HEK293 (cell line): ENCODE data around the gene SNAP91.
"Not testable (repeated sequence)": the region's sequence is repeated elsewhere in the genome, so short reads cannot be mapped to it uniquely, and the experiment has no call there.

ENCODE experiments used
- CTCF ChIA-PET: fragments of 350-600 bp; formaldehyde crosslinking; extraction: SDS; loops from one replicate; lab custom pipeline; 2021; ENCODE audit warnings: antibody characterized with exemption; lab: Yijun Ruan, JAX
- POLR2A ChIA-PET: fragments of 300-600 bp; formaldehyde crosslinking; extraction: SDS; loops from one replicate; lab custom pipeline; 2020; ENCODE audit warnings: antibody characterized with exemption, inconsistent platforms; lab: Yijun Ruan, JAX
- H3K27ac ChIP-seq: fragments of 200-500 bp; sonication (Bioruptor generic); 2 replicates; pipeline ENCODE4 v1.5.1; 2014; ENCODE audit warnings: low read depth, low read length, control low read depth, inconsistent platforms; ENCODE audit errors: extremely low read depth
- H3K36me3 ChIP-seq, 2 experiments: fragments of 200-500 bp in 1 of 2; sonication (Bioruptor generic) in 1 of 2; 1 replicate in 1 of 2; 2 replicates in 1 of 2; pipeline ENCODE4 v1.5.1; 2014 to 2017; ENCODE audit warnings: inconsistent platforms in 2 of 2, low read length in 2 of 2; ENCODE audit not compliant: control insufficient read depth in 2 of 2, insufficient read depth in 1 of 2
- H3K4me1 ChIP-seq: fragments of 200-500 bp; sonication (Bioruptor generic); 2 replicates; pipeline ENCODE4 v1.5.1; 2014; ENCODE audit warnings: mild to moderate bottlenecking, low read length, inconsistent platforms; ENCODE audit not compliant: control insufficient read depth, insufficient read depth
- H3K4me3 ChIP-seq: 2 replicates; pipeline ENCODE4 v1.5.1; 2011; ENCODE audit warnings: low read depth, mild to moderate bottlenecking, control low read depth, low read length, moderate library complexity
- H3K9me3 ChIP-seq: fragments of 200-500 bp; sonication (Bioruptor generic); 2 replicates; pipeline ENCODE4 v1.5.1; 2014; ENCODE audit warnings: low read depth, low read length, inconsistent platforms; ENCODE audit not compliant: control insufficient read depth, insufficient read depth
- HOXC10 ChIP-seq: sonication (generic); formaldehyde crosslinking; IDR thresholded peaks from 2 replicates; pipeline ENCODE4 v1.8.1; 2023; ENCODE audit warnings: mild to moderate bottlenecking, missing genetic modification reagents
- OSR2 ChIP-seq: fragments of 450-650 bp; formaldehyde crosslinking; IDR thresholded peaks from 2 replicates; pipeline ENCODE4 v1.5.1; 2016; ENCODE audit warnings: missing biosample characterization, missing genetic modification characterization
- SETDB1 ChIP-seq: IDR thresholded peaks from one replicate; pipeline ENCODE4 v1.6.1; 2017; ENCODE audit warnings: mild to moderate bottlenecking, low read length, moderate library complexity, mixed read lengths; ENCODE audit not compliant: insufficient read length
- ZNF114 ChIP-seq: fragments of 450-650 bp; formaldehyde crosslinking; IDR thresholded peaks from 2 replicates; pipeline ENCODE4 v1.5.0; 2017; ENCODE audit warnings: missing biosample characterization, missing genetic modification characterization
- ZNF133 ChIP-seq: fragments of 450-650 bp; formaldehyde crosslinking; IDR thresholded peaks from 2 replicates; pipeline ENCODE4 v1.5.1; 2016; ENCODE audit warnings: missing biosample characterization, missing genetic modification characterization
- ZNF146 ChIP-seq: fragments of 450-650 bp; formaldehyde crosslinking; IDR thresholded peaks from 2 replicates; pipeline ENCODE4 v1.5.1; 2016; ENCODE audit warnings: missing biosample characterization, missing genetic modification characterization
- ZNF19 ChIP-seq: fragments of 450-650 bp; formaldehyde crosslinking; IDR thresholded peaks from 2 replicates; pipeline ENCODE4; 2016; ENCODE audit warnings: missing biosample characterization, missing genetic modification characterization, low read depth
- ZNF221 ChIP-seq: fragments of 450-650 bp; formaldehyde crosslinking; IDR thresholded peaks from 2 replicates; pipeline ENCODE4 v1.5.1; 2017; ENCODE audit warnings: missing biosample characterization, missing genetic modification characterization, borderline replicate concordance
- ZNF350 ChIP-seq: fragments of 450-650 bp; formaldehyde crosslinking; IDR thresholded peaks from 2 replicates; pipeline ENCODE4 v1.5.0; 2017; ENCODE audit warnings: missing biosample characterization, mild to moderate bottlenecking, missing genetic modification characterization
- ZNF600 ChIP-seq: fragments of 450-650 bp; formaldehyde crosslinking; IDR thresholded peaks from 2 replicates; pipeline ENCODE4 v1.5.1; 2016; ENCODE audit warnings: missing biosample characterization, missing genetic modification characterization
- ZNF623 ChIP-seq: fragments of 450-650 bp; formaldehyde crosslinking; IDR thresholded peaks from 2 replicates; pipeline ENCODE4 v1.5.1; 2016; ENCODE audit warnings: missing biosample characterization, missing genetic modification characterization
- ZNF768 ChIP-seq: fragments of 450-650 bp; formaldehyde crosslinking; IDR thresholded peaks from 2 replicates; pipeline ENCODE4 v1.5.1; 2018; ENCODE audit warnings: missing biosample characterization, mild to moderate bottlenecking, missing genetic modification characterization
- TF ChIP-seq, protein P1 (sequence below): fragments of 450-650 bp; formaldehyde crosslinking; IDR thresholded peaks from 2 replicates; pipeline ENCODE4 v1.5.1; 2016; ENCODE audit warnings: missing biosample characterization, missing genetic modification characterization
- TF ChIP-seq, protein P2 (sequence below): fragments of 450-650 bp; formaldehyde crosslinking; IDR thresholded peaks from 2 replicates; pipeline ENCODE4 v1.5.1; 2016; ENCODE audit warnings: missing biosample characterization, missing genetic modification characterization
- TF ChIP-seq, protein P3 (sequence below): fragments of 450-650 bp; IDR thresholded peaks from 2 replicates; pipeline ENCODE4 v1.5.1; 2018; ENCODE audit warnings: missing biosample characterization, missing genetic modification characterization
- TF ChIP-seq, protein P4 (sequence below): fragments of 450-650 bp; formaldehyde crosslinking; IDR thresholded peaks from 2 replicates; pipeline ENCODE4 v1.5.1; 2016; ENCODE audit warnings: missing biosample characterization, missing genetic modification characterization

Gene SNAP91

DNA sequence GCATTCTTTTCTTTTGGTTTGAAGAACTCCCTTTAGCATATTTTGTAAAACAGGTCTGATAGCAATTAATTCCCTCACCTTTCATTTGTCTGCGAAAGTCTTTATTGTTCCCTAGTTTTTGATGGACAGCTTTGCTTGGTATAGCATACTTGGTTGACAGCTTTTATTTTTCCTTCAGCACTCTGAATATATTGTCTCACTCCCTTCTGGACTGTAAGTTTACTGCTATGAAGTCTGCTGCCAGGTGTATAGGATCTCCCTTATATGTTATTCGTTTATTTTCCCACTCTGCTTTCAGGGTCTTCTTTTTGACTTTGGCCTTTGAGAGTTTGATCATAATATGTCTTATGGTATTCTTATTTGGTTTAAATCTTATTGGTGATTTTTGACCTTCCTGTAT lies 47.7 kb upstream of the SNAP91 start:
- Histone ChIP-seq H3K36me3 (no peaks in the 10 kb centered on the region), H3K9me3 (no peaks in the 10 kb centered on the region), H3K4me1 (no peaks in the 10 kb centered on the region), H3K27ac (no peak overlapping the region), H3K4me3 (no peak overlapping the region)
- TF ChIP-seq SETDB1 (peak; percentile 91), ZNF768 (no peak)
- POLR2A ChIA-PET: no interaction called here
- CTCF ChIA-PET: interaction anchor here (0.7 kb wide), 1 partner anchor 1386 kb away, joined by 3 read pairs; no protein-coding TSS in a partner anchor

DNA sequence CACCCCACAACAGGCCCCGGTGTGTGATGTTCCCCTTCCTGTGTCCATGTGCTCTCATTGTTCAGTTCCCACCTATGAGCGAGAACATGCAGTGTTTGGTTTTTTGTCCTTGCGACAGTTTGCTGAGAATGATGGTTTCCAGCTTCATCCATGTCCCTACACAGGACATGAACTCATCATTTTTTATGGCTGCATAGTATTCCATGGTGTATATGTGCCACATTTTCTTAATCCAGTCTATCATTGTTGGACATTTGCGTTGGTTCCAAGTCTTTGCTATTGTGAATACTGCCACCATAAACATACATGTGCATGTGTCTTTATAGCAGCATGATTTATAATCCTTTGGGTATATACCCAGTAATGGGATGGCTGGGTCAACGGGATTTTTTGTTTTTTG lies 43.5 kb upstream of the SNAP91 start:
- TF ChIP-seq, protein P1, sequence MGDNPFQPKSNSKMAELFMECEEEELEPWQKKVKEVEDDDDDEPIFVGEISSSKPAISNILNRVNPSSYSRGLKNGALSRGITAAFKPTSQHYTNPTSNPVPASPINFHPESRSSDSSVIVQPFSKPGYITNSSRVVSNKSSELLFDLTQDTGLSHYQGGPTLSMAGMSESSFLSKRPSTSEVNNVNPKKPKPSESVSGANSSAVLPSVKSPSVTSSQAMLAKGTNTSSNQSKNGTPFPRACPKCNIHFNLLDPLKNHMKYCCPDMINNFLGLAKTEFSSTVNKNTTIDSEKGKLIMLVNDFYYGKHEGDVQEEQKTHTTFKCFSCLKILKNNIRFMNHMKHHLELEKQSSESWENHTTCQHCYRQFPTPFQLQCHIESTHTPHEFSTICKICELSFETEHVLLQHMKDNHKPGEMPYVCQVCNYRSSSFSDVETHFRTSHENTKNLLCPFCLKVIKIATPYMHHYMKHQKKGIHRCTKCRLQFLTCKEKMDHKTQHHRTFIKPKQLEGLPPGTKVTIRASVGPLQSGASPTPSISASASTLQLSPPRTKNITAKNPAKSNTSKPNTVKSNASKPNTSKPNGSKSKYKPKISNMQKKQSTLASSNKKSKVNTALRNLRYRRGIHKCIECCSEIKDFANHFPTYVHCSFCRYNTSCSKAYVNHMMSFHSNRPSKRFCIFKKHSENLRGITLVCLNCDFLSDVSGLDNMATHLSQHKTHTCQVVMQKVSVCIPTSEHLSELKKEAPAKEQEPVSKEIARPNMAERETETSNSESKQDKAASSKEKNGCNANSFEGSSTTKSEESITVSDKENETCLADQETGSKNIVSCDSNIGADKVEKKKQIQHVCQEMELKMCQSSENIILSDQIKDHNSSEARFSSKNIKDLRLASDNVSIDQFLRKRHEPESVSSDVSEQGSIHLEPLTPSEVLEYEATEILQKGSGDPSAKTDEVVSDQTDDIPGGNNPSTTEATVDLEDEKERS (tag by site-specific recombination): peak; percentile 90
- TF ChIP-seq ZNF146 (tag by site-specific recombination): peak; percentile 94
- TF ChIP-seq, all 188 proteins: peak for 2; not testable (repeated sequence) for 186
- POLR2A ChIA-PET, H3K4me1 ChIP-seq, H3K27ac ChIP-seq, H3K4me3 ChIP-seq, H3K9me3 ChIP-seq, H3K36me3 ChIP-seq, CTCF ChIA-PET: not testable (repeated sequence)

DNA sequence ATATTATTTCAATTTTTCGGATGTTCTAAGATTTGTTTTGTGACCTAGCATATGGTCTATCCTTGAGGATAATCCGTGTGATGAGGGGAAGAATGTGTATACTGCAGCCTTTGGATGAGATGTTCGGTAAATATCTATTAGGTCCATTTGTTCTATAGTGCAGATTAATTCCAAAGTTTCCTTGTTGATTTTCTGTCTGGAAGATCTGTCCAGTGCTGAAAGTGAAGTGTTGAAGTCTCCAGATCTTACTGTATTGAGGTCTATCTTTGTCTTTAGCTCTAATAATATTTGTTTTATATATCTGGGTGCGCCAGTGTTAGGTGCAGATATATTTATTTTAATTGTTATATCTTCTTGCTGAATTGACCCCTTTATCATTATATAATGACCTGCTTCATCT lies 32.2 kb upstream of the SNAP91 start:
- H3K36me3 ChIP-seq: no peaks in the 10 kb centered on the region
- TF ChIP-seq, protein P2, sequence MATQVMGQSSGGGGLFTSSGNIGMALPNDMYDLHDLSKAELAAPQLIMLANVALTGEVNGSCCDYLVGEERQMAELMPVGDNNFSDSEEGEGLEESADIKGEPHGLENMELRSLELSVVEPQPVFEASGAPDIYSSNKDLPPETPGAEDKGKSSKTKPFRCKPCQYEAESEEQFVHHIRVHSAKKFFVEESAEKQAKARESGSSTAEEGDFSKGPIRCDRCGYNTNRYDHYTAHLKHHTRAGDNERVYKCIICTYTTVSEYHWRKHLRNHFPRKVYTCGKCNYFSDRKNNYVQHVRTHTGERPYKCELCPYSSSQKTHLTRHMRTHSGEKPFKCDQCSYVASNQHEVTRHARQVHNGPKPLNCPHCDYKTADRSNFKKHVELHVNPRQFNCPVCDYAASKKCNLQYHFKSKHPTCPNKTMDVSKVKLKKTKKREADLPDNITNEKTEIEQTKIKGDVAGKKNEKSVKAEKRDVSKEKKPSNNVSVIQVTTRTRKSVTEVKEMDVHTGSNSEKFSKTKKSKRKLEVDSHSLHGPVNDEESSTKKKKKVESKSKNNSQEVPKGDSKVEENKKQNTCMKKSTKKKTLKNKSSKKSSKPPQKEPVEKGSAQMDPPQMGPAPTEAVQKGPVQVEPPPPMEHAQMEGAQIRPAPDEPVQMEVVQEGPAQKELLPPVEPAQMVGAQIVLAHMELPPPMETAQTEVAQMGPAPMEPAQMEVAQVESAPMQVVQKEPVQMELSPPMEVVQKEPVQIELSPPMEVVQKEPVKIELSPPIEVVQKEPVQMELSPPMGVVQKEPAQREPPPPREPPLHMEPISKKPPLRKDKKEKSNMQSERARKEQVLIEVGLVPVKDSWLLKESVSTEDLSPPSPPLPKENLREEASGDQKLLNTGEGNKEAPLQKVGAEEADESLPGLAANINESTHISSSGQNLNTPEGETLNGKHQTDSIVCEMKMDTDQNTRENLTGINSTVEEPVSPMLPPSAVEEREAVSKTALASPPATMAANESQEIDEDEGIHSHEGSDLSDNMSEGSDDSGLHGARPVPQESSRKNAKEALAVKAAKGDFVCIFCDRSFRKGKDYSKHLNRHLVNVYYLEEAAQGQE (tag by site-specific recombination): peak; percentile 90
- no peak for TF ChIP-seq ZNF600
- no peak for TF ChIP-seq ZNF114
- TF ChIP-seq ZNF133 (tag by site-specific recombination): no peak
- H3K4me1 ChIP-seq: no peaks in the 10 kb centered on the region
- no peak overlapping the region for H3K4me3 ChIP-seq
- no peaks in the 10 kb centered on the region for H3K9me3 ChIP-seq
- H3K27ac ChIP-seq: no peak overlapping the region
- ChIA-PET CTCF (no interaction called here), POLR2A (no interaction called here)

DNA sequence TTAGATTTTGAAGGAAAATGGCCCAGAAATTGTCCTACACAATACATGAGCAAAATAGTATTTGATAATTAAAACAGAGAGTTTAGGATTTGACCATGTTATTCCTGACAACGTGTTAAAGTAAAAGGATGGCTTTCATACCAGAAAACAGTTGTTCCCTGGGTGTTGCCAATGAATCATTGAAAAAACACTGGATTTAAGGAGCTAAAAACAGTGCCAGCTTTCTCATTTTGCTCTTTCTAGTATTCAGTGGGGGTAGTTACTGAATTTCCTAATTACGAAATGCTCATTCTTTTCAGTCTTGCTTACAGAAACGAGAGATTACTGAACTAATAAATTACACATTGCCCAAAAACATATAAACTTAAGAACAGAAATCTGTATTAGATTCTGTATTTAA lies 26.6 kb upstream of the SNAP91 start:
- CTCF ChIA-PET: interaction anchor here (1.6 kb wide), 1 partner anchor 120 kb away, joined by 3 read pairs; no protein-coding TSS in a partner anchor
- Histone ChIP-seq H3K4me3 (no peak overlapping the region), H3K27ac (no peak overlapping the region), H3K4me1 (no peaks in the 10 kb centered on the region), H3K9me3 (no peaks in the 10 kb centered on the region), H3K36me3 (no peaks in the 10 kb centered on the region)
- POLR2A ChIA-PET: no interaction called here
- TF ChIP-seq ZNF221 (tag by site-specific recombination): no peak
- no peak for TF ChIP-seq ZNF623 (tag by site-specific recombination)
- TF ChIP-seq, protein P3, sequence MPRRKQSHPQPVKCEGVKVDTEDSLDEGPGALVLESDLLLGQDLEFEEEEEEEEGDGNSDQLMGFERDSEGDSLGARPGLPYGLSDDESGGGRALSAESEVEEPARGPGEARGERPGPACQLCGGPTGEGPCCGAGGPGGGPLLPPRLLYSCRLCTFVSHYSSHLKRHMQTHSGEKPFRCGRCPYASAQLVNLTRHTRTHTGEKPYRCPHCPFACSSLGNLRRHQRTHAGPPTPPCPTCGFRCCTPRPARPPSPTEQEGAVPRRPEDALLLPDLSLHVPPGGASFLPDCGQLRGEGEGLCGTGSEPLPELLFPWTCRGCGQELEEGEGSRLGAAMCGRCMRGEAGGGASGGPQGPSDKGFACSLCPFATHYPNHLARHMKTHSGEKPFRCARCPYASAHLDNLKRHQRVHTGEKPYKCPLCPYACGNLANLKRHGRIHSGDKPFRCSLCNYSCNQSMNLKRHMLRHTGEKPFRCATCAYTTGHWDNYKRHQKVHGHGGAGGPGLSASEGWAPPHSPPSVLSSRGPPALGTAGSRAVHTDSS: no peak
- no peak for TF ChIP-seq HOXC10 (CRISPR knock-in tag)
- TF ChIP-seq ZNF19 (tag by site-specific recombination): no peak
- no peak for TF ChIP-seq OSR2 (tag by site-specific recombination)
- no peak for TF ChIP-seq ZNF350 (tag by site-specific recombination)
- TF ChIP-seq, protein P4, sequence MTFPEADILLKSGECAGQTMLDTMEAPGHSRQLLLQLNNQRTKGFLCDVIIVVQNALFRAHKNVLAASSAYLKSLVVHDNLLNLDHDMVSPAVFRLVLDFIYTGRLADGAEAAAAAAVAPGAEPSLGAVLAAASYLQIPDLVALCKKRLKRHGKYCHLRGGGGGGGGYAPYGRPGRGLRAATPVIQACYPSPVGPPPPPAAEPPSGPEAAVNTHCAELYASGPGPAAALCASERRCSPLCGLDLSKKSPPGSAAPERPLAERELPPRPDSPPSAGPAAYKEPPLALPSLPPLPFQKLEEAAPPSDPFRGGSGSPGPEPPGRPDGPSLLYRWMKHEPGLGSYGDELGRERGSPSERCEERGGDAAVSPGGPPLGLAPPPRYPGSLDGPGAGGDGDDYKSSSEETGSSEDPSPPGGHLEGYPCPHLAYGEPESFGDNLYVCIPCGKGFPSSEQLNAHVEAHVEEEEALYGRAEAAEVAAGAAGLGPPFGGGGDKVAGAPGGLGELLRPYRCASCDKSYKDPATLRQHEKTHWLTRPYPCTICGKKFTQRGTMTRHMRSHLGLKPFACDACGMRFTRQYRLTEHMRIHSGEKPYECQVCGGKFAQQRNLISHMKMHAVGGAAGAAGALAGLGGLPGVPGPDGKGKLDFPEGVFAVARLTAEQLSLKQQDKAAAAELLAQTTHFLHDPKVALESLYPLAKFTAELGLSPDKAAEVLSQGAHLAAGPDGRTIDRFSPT (tag by site-specific recombination): no peak
